ENCODE data around the gene LRRC39.
"Not testable (repeated sequence)": the region's sequence is repeated elsewhere in the genome, so short reads cannot be mapped to it uniquely, and the experiment has no call there.

LRRC39 gene

DNA sequence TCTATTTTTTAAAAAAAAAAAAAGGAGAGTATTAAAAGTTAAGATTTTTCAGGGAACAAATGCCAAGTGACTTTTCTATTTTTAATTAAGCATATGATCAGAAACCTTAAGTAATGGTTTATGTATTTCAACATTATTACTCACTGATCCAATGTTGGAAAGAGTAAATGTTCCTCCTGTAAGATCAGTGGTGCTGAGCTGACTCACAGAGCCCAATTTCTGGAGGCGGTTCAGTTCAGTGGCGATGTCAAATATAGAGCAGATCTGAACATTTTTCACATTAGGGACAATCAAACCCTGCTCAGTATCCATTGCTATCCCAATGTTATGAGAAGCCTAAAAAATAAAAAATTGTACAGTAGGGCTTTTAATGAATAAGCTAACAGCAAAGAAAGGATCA, 28.2 kb upstream of the LRRC39 start:
- H3K4me3 ChIP-seq (ENCODE audit: low read length): no peak overlapping the region
- TF ChIP-seq, protein P1, sequence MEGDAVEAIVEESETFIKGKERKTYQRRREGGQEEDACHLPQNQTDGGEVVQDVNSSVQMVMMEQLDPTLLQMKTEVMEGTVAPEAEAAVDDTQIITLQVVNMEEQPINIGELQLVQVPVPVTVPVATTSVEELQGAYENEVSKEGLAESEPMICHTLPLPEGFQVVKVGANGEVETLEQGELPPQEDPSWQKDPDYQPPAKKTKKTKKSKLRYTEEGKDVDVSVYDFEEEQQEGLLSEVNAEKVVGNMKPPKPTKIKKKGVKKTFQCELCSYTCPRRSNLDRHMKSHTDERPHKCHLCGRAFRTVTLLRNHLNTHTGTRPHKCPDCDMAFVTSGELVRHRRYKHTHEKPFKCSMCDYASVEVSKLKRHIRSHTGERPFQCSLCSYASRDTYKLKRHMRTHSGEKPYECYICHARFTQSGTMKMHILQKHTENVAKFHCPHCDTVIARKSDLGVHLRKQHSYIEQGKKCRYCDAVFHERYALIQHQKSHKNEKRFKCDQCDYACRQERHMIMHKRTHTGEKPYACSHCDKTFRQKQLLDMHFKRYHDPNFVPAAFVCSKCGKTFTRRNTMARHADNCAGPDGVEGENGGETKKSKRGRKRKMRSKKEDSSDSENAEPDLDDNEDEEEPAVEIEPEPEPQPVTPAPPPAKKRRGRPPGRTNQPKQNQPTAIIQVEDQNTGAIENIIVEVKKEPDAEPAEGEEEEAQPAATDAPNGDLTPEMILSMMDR (IDR thresholded peaks at IDR 0.05; ENCODE audit: insufficient read depth, low read depth, low read length, missing control alignments): no peak
- DNase-seq (ENCODE audit: low read depth): no peak

DNA sequence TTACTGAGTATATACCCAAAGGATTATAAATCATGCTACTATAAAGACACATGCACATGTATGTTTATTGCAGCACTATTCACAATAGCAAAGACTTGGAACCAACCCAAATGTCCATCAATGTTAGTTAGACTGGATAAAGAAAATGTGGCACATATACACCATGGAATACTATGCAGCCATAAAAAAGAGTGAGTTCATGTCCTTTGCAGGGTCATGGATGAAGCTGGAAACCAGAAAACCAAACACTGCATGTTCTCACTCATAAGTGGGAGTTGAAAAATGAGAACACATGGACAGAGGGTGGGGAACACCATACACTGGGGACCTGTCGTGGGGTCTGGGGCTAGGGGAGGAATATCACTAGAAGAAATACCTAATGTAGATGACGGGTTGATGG, 27.5 kb upstream of the LRRC39 start:
- not testable (repeated sequence) for H3K4me3 ChIP-seq (ENCODE audit: low read length); DNase-seq (ENCODE audit: low read depth)

DNA sequence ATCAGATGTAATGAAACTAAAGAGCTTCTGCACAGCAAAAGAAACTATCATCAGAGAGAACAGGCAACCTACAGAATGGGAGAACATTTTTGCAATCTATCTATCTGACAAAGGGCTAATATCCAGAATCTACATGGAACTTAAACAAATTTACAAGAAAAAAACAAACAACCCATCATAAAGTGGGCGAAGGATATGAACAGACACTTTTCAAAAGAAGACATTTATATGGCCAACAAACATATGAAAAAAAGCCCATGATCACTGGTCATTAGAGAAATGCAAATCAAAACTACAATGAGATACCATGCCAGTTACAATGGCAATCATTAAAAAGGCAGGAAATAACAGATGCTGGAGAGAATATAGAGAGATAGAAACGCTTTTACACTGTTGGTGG, 27.0 kb upstream of the LRRC39 start:
- H3K4me3 ChIP-seq (ENCODE audit: low read length); DNase-seq (ENCODE audit: low read depth): not testable (repeated sequence)

DNA sequence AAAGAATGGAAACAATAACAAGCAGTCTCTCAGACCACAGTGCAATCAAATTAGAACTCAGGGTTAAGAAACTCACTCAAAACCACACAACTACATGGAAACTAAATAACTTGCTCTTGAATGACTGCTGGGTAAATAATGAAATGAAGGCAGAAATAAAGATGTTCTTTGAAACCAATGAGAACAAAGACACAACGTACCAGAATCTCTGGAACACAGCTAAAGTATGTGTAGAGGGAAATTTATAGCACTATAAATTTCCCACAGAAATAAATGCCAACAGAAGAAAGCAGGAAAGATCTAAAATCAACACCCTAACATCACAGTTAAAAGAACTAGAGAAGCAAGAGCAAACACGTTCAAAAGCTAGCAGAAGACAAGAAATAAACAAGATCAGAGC, 24.6 kb upstream of the LRRC39 start:
- DNase-seq (ENCODE audit: low read depth); H3K4me3 ChIP-seq (ENCODE audit: low read length): not testable (repeated sequence)

DNA sequence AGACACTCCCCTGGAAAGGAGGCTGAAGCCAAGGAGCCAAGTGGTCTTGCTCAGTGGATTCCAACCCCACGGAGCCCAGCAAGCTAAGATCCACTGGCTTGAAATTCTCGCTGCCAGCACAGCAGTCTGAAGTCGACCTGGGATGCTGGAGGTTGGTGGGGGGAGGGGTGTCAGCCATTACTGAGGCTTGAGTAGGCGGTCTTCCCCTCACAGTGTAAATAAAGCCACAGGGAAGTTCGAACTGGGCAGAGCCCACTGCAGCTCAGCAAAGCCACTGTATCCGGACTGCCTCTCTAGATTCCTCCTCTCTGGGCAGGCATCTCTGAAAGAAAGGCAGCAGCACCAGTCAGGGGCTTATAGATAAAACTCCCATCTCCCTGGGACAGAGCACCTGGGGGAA, 22.0 kb upstream of the LRRC39 start:
- DNase-seq (ENCODE audit: low read depth); H3K4me3 ChIP-seq (ENCODE audit: low read length): not testable (repeated sequence)

DNA sequence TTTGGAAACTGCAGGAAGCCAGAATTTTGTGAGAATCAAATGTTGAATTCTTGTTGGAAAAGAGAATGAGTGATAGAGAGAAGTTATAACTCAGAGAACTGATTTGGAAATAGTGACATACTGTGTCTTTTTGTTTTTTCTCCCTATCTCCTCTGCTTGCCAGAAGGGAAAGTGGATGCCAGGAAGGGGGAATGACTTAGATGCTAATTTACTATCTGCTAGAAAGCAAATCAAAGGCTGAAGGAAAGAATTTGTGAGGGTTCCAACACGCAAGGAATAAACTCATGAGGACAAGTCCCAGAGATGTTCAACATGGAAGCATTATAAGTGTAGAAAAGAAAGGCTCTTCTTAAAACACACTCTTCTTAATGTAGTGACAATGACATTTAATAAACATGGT, 20.5 kb upstream of the LRRC39 start:
- DNase-seq (ENCODE audit: low read depth): no peak
- no peak overlapping the region for H3K4me3 ChIP-seq (ENCODE audit: low read length)
- TF ChIP-seq, protein P1 (IDR thresholded peaks at IDR 0.05; ENCODE audit: insufficient read depth, low read depth, low read length, missing control alignments): no peak

DNA sequence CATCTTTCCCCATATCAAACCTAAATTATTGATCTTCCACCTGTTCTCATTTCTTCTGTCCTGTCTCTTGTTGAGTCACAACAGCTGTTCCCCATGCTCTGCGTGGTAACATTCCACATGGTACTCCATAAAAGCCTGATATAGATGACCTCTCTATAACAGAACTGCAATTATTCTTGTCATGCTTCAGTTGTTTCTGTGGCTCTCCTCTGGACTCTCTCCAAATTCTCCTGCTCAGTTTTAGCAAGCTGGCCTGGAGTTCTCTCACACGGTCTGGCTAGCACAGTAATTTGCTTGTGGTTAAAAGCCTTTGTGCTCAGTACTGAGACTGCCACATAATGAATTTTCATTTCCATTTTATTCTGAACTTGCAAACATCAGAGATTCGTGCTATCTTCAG, 10.6 kb upstream of the LRRC39 start:
- TF ChIP-seq, protein P1 (IDR thresholded peaks at IDR 0.05; ENCODE audit: insufficient read depth, low read depth, low read length, missing control alignments): no peak
- DNase-seq (ENCODE audit: low read depth): no peak
- no peak overlapping the region for H3K4me3 ChIP-seq (ENCODE audit: low read length)

DNA sequence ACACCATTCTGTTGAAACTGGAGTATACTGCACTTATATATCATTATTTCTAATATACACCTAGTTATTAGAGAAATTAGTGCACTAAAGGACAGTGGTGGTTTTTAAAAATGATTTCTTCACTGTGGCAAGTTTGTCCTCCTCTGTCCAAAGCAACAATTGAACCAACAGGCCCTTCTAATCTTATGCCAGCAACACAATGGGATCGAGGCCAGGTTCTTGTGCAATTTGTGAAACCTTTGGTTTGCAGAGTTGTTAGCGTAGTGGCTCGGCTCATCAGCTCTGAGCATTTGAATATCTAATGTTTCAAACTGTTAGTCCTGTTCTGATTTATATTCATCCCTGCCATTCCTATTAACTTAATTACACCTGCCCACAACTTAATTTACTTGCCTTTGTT, 9.9 kb upstream of the LRRC39 start:
- H3K4me3 ChIP-seq (ENCODE audit: low read length): no peak overlapping the region
- TF ChIP-seq, protein P1 (IDR thresholded peaks at IDR 0.05; ENCODE audit: insufficient read depth, low read depth, low read length, missing control alignments): no peak
- peak; percentile 28 for DNase-seq (ENCODE audit: low read depth)

DNA sequence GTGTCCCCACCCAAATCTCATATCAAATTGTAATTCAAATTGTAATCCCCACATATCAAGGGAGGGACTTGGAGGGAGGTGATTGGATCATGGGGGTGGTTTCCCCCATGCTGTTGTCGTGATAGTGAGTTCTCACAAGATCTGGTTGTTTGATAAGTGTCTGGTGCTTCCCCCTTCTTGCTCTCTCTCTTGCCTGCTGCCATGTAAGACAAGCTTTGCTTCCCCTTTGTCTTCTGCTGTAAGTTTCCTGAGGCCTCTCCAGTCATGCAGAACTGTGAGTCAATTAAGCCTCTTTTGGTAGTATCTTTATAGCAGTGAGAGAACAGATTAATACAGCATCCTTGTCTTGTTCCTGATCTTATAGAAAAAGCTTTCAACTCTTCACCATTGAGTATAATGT, 6.5 kb upstream of the LRRC39 start:
- DNase-seq (ENCODE audit: low read depth): no peak
- no peak overlapping the region for H3K4me3 ChIP-seq (ENCODE audit: low read length)
- TF ChIP-seq, protein P1 (IDR thresholded peaks at IDR 0.05; ENCODE audit: insufficient read depth, low read depth, low read length, missing control alignments): no peak

All from epithelial cell of esophagus (primary cell).